Frontal cortex (tissue), 4 donors: ENCODE measurements around the gene AVEN. TPM values are rescaled to one million over a fixed set of nuclear protein-coding genes. Genes with fewer than 3 reads are reported as not detected.

Source experiments
- DNase-seq, 2 donors: peaks; one replicate each; pipeline ENCODE4 v3.0.0; 2012; ENCODE audit warnings: low spot score in 2 of 2
- FAIRE-seq: peaks from 2 replicates; lab custom pipeline; 2012; peaks lifted over from hg19 to GRCh38; lab: Jason Lieb, UNC
- total RNA-seq: library from RNA; depleted of rRNA; stranded (reverse); fragments of >200 nt; gene quantifications from one replicate; pipeline ENCODE4 v1.2.3, GENCODE V29; 2014
- donor health status: control.
- donor health status: control.
- donor health status: control.

Gene AVEN
- total RNA-seq, 1 donor from 2014 or later, result 8.6 TPM

- FAIRE-seq (no peak), DNase-seq (no peak)
Measured at GRCh38 chr15:33864360-33865075, 174.5 kb downstream of the AVEN start.

DNA sequence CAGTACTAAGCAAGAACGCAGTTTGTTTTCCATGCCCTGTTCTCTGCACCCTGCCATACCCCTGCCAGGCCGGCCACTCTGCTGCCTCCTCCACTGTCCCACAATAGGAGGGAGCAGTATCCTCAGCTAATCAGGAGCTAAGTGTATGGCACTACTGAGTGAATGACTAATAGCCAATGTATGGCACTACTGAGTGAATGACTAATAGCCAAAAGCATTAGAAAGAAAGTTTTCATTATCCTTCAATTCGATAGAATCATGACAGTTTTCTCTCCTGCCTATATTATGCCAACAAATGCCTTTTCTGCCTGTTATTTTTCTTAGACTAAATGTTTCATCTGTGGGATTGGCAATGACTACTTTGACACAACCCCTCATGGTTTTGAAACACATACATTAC is 178.2 kb downstream of the AVEN start:
- FAIRE-seq (no peak), DNase-seq (no peak)

GRCh38 chr15:33859992-33860545 is 178.9 kb downstream of the AVEN start:
- no peak for FAIRE-seq

DNA sequence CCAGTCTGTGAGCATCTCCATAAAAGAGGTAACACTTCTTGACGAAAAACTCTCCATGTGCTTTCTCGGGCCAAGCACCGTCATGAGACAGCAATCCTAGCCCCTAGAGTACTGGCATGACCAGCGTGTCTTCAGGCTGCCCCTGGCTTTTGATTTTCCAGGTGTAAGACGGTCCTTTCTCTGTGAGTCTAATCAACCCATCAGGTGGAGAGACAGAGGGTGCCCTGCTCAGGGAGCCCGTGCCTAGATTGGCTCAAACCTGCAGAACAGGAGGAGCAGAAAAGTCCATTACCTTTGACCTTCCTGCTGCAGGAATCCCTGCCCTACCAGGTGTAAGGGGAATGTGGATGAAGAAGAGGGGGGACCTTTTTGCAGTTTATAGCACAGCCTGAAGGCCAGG is 180.2 kb downstream of the AVEN start:
- DNase-seq (no peak), FAIRE-seq (no peak)

More at GRCh38 chr15:33859992-33860545, 178.9 kb downstream of the AVEN start:
- DNase-seq, result no peak

DNA sequence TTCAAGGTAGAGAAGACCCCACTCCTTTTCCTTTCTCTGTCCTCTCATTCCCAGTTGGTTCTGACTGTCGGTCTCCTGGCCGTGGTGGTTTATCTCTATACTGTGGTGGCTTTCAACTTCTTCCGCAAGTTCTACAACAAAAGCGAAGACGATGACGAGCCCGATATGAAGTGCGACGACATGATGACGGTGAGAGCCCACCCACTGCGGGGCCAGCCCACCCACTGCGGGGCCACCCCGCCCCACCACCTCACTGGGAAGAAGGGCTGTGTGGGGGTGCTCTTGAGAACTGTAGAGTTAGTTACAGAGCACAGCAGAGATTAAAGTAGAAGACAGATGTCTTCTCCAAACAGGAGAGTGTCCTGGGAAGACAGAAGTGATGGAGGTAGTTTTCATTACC is 181.3 kb downstream of the AVEN start:
- DNase-seq (no peak), FAIRE-seq (no peak)

DNA sequence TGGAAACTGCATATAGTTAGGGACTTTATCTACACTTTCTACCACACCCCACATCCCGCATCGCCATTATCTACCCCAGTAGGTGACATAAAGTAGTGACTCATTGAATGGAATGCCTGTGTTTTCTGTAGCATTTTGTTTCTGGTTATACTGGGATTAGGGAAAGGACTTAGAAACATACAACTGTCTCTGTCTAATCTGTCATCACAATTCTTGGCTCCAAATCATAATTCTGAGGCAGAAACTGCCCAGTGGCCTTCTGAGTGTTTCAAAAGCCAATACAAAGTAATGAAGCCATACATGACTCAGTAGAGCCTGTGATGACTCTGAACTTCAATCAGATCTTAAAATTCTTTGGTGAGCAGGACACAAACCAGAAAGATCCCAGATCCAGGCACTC is 186.4 kb downstream of the AVEN start:
- FAIRE-seq (no peak), DNase-seq (no peak)

DNA sequence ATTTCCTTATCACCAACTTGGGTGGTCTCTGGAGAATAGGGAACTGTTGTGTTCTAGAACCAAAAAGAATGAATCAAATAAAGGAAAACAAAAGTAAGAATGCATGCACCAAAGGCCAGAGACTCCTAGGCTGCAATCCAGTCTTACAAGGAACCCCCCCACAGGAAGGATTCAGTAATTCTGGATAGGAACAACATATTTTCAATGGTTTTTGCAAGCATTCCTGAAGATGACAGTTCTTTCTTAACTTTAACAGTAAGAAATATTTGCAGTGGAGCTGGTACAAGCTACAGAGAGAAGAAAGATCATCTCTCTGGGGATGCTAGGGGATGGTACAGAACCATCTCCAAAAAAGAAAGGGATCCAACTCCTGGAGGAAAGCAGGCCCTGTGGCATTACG is 186.9 kb downstream of the AVEN start:
- DNase-seq (no peak), FAIRE-seq (no peak)

DNA sequence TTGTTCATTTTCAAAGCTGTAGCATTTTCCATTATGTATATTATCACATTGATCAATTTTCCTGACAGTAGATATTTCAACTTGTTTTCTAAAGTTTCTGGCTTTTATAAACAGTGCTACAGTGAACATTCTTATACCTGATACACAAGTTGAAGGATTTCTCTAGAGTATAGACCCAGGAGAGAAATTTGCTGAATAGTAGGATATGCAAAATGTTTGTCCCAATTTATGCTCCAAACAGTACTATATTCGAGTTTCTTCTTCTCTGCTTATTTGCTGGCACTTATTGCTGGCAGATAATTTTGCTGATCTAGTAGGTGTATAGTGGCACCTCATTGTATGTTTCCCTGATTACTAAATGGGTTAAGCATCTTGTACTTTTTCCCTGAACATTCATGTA is 187.9 kb downstream of the AVEN start:
- DNase-seq (no peak), FAIRE-seq (no peak)

- FAIRE-seq (no peak), DNase-seq (no peak)
Measured at GRCh38 chr15:33848011-33848410, 191.0 kb downstream of the AVEN start.

GRCh38 chr15:33846862-33847261 is 192.1 kb downstream of the AVEN start:
- no peak for FAIRE-seq
- no peak for DNase-seq

- FAIRE-seq (no peak), DNase-seq (no peak)
Measured at GRCh38 chr15:33846142-33846541, 192.9 kb downstream of the AVEN start.

DNA sequence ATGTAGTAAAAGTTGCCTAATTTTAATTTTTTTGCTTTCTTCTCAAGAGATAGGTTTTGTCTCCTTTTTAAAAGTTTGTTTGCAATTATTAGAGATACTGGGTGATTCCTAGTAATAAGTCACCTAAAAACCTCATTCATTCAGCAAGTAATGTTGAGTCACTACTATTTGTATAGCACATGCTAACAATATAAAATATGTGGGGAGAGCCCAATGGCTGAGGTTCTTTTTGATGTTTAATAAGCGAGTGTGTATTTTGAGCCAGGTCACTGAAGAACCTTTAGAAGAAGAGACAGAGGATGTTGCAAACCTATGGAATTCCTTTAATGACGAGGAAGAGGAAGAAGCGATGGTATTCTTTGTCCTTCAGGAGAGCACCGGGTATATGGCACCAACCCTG is 194.4 kb downstream of the AVEN start:
- no peak for FAIRE-seq
- no peak for DNase-seq

DNA sequence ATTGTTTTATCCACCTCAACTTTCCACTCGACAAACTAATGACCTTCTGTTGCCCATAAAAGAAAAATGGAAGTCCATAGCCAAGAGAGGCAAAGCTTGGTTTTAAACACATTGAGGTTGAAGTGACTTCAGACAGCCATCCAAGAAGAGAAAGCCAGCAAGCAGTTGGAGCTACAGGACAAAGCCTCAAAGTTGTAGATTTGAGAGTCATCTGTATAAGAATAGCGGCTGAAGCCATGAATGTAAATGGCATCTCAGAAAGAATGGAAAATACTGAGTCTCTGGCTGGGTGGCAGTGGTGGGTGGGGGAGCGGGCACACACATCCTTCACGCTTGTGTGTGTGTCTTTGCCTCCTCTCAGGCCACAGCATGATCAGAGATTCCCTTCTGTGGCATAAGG is 194.8 kb downstream of the AVEN start:
- DNase-seq, result no peak

DNA sequence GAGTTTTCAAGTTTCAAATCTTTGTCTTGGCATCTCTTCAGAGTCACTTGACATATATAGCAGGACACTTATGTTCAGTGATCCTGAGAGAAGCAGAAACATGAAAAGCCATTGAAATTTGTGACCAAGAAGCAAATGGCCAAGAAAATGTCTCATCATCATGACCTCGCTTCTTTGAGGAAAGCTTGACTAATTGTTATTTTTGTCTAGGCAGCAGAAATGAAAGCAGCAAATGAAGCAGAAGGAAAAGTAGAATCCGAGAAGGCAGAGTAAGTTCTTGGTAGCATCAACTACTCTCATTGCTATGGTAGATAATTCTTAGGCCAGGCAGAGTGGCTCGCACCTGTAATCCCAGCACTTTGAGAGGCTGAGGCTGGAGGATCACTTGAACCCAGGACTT is 198.4 kb downstream of the AVEN start:
- no peak for DNase-seq
- no peak for FAIRE-seq

More for the DNA sequence above, 194.8 kb downstream of the AVEN start:
- no peak for FAIRE-seq

GRCh38 chr15:33839540-33839939 is 199.5 kb downstream of the AVEN start:
- DNase-seq (no peak), FAIRE-seq (no peak)

GRCh38 chr15:33837294-33837693 is 201.7 kb downstream of the AVEN start:
- DNase-seq, result no peak
- no peak for FAIRE-seq

- FAIRE-seq, result no peak
- DNase-seq, result no peak
Measured at GRCh38 chr15:33834892-33835743, 203.9 kb downstream of the AVEN start.

DNA sequence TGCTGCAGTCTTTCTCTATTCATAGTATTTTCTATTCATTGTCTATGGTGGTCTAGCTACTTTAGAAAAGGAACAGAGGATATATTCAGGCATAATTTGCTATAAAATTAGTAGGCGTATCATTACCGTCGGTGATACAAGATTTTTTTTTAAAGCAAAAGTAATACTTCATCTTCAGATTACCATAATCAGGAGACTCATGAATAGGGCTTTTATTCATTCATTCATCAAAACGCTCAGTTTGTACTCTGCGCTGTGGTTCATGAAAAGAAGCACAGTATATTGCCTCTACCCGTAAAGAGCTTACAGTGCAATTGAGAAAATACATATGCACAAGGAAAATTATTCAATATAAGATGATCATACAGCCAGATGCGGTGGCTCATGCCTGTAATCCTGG is 207.4 kb downstream of the AVEN start:
- no peak for FAIRE-seq
- no peak for DNase-seq

GRCh38 chr15:33830351-33830750 is 208.7 kb downstream of the AVEN start:
- no peak for DNase-seq
- no peak for FAIRE-seq

DNA sequence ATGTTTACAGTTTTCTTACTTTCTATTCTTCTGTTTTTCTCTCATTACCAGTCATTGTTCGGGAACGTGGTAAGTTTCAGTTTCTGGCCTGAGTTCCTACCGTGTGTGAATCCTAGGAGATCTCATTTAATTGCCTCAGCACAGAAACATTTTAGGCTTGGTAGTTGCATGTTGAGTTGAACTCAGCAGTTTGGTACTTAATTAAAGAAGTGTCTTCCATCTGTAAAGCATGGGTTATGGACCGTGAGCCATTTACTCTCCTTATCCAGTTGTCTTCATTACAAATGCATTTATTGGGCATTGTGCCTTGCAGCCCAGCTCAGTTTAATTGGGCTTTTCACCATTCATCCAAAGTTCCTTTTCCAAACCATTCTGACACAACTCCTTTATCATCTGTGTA is 212.8 kb downstream of the AVEN start:
- FAIRE-seq, result no peak

GRCh38 chr15:33825453-33825852 is 213.6 kb downstream of the AVEN start:
- DNase-seq (no peak), FAIRE-seq (no peak)

More for the DNA sequence above, 212.8 kb downstream of the AVEN start:
- no peak for DNase-seq
